Stromal cell of bone marrow (primary cell): ENCODE measurements around the gene NMRAL1.

Source experiments
- DNase-seq: peaks from one replicate; pipeline ENCODE4 v3.0.0-alpha.2; 2012; ENCODE audit warnings: low read depth

The NMRAL1 gene

DNA sequence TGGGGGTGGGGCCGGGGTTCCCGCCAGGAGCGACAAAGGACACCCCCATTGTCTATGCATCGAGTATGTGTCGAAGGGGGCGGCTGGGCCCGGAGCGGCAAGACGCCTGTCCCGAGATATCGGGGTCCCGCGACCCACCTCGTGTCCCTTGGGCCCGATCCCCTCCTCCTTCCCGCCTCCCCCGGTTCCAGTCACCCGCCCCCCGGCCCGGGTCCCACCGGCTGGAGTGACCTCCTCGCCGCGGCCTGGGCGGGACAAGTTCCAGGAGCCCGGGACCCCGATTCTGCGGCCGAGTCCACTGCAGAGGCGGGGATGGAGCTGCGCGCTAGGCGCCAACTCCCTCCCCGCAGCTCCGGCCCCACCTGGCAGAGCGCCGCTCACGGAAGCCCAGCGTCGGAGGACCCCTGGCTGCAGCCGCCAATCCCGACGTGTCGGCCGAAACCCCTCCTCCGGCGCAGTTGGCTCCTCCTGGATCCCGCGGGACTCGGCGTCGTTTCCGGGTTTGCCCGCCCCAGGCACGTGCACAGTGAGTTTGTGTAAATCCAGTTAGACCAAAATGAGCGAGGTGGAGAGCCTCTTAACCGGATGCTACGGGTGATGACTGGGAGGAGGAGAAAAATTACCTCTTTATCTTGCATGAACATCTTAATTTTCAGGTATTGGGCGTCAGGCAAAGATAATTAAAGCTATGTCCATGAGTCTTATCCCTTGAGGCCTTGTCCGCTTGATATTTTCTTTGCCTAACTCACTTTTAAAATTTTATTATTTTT lies at the start of gene NMRAL1:
NMRAL1 (minus strand) TSS at position 434 of the 770 bp plus-strand sequence. CDS start 493 bp downstream, outside the sequence.
- peak; percentile 80 for DNase-seq

DNA sequence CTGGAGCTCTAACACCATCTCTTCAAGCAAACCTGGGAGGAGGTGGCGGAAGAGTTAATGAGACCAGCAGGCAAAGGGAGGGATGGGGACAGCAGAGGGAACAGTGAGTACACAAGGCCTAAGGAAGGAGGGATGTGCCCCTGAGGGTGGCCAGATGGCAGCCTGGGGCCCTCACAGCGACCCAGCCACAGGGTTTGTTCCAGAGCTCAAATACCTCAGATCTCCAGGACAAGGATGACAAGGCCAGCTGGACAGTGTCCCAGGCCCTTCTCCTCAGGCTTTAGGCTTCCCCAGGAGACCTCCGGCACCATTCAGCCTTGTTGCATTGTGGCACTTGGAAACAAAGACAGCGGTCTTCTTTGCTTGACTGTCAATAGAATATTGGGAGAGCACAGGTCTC lies 49.3 kb upstream of the NMRAL1 start:
- DNase-seq, result no peak

DNA sequence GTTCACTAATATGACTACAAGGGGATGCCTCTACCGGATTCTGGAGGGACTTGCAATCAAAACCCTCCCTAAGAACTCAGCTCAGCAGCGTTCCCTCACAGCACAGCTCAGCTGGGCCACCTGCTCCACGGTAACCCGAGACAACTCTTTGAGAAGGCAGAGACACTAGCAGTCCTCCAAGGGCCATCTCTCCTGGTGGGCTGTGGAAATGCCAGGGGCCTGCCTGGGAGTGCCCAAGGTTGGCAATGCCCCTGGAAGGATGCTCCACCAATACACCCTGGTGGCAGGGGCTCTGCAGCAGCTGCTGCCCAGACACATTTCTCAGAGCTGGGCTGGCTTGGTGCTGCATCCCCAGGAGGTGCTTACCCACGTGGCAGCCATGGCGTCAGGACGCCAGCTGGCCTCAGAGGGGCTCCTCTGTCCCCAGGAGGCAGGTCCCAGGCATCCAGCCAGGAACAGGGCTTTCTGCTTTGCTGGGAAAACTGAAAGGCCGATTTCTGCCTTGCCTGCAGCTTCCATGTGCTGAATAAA lies 47.7 kb upstream of the NMRAL1 start:
- no peak for DNase-seq

DNA sequence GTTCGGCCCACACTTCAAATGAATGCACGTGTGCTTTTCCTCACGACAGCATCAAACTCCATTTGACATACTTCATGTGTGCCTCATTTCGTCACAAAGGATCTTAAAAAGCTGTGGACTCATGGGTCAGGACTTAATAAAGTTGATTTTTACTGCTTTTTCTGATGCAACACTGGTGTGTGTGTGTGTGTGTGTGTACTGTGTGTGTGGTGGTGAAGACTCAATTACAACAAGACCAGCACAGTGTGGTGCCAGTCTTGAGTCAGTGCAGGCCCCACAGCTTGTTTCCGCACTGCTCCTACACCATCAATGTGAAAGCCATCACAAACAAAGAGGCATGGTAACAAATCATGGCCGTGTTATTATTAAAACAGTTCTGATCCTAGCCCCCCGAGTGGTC lies 46.5 kb upstream of the NMRAL1 start:
- no peak for DNase-seq

DNA sequence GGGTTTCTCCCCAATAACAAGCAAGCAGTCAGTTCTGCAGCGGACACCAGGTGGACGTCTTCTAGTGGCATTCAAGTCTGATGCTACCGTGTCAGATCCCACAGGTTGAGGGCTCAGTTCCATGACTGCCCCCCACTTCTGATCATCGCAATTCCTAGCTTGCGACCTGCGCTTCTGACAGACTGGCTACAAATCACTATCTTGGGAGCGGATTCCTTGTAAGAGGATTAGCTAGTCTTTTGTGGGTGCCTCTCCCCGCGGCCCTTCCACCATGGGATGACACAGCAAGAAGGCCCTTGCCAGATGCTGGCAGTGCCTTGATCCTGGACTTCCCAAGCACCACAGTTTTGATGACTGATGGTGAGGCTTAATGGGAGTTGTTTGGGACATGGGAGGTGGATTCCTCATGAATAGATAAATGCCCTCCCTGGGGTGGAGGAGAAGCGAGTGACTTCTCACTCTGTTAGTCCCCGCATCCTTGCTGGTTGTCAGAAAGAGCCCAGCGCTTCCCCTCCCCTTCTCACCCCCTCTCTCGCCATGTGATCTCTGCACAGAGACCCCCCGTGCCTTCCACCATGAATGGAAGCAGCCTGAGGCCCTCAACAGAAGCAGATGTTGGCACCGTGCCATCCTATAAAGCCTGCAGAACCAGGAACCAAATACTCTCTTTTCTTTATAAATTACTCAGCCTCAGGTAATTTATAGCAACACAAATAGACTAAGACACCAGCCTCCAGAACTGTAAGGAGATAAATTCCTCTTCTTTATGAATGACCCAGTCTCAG lies 45.0 kb upstream of the NMRAL1 start:
- no peak for DNase-seq

DNA sequence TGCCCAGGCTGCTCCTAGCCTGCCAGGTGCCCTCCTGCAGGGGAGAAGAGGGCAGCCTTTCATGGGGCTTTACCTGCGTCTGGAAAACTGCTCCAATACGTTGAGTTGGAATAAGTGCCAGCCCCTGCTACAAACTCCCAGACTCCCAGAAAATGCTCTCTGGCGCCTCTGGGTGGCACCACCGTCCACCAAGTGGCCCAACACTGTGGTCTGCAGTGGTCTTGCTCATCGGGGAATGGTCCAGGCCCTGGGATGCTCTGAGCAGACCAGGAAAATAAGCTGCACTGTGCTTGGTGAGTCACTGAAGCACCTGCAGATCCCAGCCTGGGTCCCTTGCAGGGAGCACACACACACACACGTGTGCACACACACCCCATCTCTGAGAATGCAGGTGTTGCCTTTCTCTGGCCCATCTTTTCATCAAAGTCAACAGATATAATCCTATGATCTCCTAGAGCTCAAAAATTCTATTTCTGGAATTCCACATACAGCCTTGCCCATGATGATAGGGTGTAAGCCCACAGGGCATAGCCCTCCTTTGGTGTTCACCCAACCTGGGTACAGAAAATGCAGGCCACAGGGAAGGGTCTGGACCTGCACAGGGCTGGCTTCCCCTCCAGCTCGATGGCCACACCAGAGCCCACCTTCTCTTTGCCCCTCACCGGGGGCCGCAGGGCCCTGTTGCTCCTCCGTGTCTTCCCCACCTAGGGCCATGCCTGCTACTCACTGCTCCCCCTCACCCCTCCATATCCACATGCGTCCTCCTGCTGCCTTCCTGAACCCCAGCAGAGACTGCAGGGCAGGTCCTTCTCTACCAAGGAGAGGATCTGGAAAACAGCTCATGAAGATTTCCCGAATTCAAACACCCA lies 43.6 kb upstream of the NMRAL1 start:
- no peak for DNase-seq

DNA sequence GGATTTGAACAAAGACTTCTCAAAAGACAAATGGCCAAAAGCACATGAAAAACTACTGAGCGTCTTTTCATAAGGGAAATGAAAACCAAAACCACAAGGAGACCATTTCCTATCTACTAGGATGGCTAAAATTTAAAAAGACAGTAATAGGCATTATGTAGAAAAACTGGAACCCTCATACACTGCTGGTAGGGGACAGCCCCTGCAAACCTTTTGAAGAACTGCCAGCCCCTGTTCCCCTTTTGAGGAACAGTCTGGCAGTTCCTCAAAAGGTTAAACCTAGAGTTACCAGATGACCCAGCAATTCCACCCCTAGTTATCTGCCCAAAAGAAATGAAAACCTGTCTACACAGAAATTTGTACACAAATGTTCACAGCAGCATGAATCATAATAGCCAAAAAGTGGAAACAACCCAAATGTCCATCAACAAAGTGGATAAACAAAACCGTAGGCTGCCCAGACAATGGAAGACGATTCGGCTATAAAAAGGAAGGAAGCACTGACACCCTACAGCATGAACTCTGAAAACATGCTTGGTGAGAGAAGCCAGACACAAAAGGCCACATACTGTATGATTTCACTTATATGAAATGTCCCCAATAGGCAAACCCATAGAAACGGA lies 41.3 kb upstream of the NMRAL1 start:
- DNase-seq, result no peak

DNA sequence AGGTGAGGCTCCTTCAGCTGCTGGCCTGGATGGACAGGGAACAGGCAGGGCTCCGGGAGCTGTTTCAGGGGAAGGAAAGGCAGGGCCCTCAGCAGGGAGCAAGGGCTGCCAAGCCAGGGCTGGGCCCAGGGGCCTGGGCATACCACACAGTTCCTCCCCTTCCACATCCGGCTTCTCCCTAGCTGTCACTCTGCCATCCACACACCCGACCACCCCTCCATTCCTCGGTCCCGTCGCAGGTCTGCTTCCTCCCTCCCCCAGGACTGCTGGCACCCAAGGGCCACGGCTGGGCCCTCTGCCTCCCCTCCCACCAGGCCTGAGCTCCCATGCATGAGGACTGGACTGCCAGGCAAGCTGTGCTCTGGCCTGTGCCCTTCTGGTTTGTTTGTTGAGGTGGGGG lies 40.2 kb upstream of the NMRAL1 start:
- no peak for DNase-seq

DNA sequence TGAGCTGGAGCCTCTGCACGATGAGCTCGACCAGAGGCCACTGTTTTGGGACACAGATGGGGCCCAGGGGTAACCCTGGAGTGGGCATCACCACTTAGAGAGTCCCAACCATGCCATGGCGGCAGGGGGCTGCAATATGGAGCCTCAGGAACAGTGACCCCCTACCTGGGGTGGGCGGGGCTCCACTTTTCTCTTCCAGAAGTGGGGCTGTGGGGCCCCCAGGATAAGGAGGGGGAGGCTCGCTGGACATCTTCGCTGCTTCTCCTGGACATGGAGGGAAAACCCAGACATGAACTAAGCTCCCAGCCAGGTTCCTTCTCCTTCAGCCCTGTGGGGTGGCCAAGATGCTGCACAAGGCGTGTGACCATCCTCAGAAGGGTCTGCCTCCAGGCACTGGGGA lies 39.5 kb upstream of the NMRAL1 start:
- DNase-seq, result no peak

DNA sequence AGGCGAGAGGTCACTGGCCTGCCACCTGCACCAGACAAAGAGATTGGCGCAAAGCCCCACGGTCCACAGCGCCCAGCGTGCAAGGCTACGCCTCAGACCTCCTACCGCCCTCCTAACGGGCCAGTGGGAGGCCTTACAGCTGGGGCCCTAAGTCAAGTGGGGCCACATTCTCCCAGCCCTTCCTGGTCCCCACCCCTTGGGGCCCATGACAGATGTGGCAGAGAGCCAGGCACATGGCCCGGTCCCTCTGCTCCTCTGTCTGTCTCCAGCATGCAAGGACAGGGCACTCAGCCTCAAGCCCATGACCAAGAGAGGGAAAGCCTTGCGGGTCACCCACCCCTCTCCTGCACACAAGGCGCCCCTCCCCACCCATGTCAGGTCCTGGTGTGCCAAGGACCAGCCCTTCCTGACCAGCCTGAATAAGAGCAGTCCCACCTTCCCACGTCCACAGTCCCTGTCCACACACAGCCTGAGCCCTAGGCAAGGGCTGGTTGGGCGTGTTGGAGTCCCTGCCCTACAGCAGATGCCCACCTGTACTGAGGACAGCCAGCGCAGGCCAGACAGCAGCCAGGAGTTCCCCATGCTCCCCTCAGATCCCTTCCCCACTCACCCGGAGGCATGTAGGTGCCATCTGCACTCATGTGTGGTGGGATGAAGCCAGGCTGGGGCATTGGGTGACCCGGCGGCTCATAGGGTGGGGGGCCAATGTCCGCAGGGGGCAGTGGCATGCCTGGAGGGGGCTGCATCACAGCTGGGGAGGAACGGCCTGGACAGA lies 38.8 kb upstream of the NMRAL1 start:
- DNase-seq, result no peak

DNA sequence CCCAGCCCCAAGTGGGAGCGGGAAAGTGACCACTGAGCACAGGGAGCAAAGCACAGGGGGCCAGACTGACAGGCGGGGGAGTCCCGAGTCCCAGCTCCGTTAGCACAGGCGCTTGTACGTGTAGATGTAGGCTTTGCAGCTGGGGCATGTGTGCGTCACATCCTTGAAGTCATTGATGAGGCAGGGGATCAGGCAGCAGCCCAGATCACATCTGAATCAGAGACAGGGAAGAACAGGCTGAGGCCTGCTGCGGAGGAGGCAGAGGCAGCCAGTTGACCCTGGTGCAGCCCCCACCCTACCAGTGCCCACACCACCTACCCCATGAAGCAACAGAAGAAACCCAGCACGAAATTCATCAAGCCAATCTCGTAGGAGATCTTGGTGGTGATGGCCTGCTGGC lies 38.0 kb upstream of the NMRAL1 start:
- DNase-seq, result no peak

DNA sequence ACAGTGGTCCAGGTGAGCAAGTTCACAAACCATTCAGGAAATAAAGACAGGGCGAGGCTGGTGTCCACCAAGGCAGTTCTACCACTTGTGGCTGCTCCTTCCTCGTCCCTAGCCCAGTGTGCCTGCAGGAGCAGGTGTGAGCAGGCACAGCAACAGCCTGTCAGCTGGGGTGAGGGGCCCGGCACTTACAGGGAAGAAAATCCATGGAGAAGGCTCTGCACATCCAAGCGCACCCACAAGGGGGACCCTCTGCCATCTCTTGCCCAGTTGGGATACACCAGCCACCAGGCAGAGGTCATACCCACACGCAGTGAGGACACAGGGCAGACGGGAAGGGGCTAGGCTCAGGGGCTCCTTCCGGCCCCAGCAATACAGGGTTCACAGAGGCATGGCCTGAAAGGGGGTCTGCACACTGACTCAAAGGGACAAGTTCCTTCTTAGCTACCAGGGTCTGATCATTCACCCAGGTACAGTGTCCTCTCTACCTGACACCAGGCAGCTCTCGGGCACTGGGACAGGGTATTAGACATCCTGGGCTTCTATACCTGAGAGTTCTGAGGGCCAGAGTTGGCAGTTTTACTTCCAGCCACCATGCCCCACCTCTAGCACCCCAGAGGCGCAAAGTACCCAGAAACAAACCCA lies 37.1 kb upstream of the NMRAL1 start:
- no peak for DNase-seq

DNA sequence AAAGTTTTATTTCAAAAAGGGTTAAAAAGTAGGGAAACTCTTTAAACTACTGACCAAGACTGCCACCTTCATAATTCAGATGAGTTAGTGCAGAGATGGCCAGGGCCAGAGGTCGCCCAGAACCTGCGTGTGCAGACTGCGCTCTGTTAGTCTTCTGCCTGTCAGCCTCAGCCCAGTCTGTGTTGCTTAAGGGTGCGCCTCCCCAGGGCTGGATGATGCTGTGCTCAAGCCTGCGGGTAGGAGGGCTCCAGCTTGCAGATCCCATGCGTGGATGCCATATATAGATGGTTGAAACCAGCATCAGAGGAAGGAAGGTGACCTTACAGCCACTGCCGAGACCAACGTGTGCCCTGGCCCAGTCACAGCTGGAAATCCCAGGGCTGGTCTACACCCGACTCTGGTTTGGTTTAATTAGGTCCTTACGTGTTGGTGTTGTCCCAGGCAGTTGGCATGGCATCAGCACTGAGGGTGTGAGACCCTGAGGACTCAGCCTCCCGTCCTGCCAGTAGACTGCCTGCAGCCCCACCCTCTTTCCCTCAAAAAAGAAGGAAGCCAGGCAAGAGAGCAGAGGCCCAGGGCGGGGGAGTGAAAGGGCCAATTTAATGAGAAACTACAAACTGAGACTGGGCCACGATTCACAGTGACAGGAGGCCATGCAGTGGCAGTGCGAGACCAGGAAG lies 36.5 kb upstream of the NMRAL1 start:
- DNase-seq, result no peak

DNA sequence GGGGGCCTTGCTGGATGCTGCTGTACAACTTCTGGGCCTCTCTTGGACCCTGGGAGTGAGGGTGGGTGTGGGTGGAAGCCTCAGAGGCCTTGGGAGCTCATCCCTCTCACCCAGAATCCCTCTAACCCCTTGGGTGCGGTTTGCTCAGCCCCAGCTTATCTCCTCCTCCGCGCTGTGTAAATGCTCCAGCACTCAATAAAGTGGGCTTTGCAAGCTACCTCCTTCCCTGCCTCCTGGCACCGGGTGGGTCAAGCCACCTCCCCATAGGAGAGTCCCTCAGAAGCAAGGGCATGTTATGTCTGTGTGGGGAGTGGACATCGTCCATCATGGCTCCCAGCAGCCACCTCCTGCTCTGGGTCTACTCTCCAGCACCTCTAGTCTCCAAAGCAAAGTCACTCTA lies 35.7 kb upstream of the NMRAL1 start:
- DNase-seq, result no peak

DNA sequence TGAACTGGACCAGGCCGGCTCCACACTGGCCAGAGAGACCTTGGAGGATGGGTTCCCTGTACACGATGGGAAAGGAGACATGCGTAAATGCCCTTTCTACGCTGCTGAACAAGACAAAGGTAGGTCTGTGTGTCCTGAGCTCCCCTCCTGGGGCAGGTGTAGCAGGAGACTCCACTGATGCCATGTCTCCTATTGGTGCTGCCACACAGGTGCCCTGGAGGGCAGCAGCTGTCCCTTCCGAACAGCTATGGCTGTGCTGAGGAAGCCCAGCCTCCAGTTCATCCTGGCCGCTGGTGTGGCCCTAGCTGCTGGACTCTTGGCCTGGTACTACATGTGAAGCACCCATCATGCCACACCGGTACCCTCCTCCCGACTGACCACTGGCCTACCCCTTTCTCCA lies 35.0 kb upstream of the NMRAL1 start:
- DNase-seq, result no peak

DNA sequence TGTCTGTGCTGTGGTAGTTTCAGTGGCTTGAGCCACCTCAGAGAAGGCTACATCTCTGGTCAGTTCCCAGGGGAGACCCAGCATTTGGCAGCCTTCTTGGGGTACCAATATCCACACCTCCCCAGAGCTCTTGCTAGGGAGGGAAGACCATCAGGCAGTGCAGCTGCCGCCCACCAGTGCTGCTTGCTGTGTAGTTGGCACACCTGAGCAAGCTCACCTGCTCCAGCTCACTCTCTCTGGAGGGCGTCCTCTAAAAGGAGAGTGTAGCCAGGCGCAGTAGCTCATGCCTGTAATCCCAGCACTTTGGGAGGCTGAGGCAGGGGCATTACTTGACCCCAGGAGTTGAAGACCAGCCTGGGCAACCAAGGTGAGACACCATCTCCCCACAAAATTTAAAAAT lies 34.4 kb upstream of the NMRAL1 start:
- DNase-seq, result no peak

DNA sequence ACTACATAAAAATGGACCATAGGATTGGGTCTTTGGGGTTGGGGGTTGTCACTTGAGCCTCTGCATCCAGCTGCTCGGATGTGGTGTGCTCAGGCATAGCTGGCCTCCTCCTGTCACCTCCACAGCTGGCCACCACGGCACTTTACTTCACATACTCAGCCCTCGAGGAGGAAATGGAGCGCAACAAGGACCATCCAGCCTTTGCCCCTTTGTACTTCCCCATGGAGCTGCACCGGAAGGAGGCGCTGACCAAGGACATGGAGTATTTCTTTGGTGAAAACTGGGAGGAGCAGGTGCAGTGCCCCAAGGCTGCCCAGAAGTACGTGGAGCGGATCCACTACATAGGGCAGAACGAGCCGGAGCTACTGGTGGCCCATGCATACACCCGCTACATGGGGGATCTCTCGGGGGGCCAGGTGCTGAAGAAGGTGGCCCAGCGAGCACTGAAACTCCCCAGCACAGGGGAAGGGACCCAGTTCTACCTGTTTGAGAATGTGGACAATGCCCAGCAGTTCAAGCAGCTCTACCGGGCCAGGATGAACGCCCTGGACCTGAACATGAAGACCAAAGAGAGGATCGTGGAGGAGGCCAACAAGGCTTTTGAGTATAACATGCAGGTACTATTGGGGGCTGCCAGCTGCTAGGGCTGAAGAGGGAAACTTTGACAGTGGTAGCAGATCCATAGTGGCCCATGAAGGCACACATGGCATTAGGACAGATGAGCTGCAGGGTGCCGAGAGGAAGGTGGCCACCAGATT lies 33.3 kb upstream of the NMRAL1 start:
- DNase-seq, result no peak

DNA sequence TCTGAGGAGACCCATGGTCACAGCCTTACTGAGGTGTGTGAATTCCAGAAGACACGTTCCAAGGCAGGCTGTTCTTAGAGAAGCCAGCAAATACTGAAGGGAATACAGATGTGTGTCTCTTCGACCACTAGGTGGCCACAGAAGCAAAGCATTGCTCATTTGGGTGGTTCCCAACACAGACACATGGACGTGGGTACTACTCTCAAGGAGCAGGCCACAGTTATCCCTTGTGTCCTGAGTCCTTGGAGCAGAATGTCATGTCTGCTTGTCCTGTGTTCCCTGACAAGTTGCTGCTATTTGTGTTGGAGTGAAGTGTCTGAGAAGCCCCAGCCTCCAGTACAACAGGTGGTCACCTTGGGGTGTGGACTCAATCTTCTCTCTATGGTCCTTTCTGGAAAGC lies 32.0 kb upstream of the NMRAL1 start:
- peak; percentile 67 for DNase-seq
